HG03378 (cell line): ENCODE measurements around the gene MOV10L1.

ENCODE experiments used
- ATAC-seq: cut with Tn5 transposase; IDR thresholded peaks from one replicate; pipeline ENCODE4 v1.9.1; 2021; ENCODE audit warnings: mild to moderate bottlenecking, moderate library complexity; ENCODE audit not compliant: unreplicated experiment

MOV10L1 gene

DNA sequence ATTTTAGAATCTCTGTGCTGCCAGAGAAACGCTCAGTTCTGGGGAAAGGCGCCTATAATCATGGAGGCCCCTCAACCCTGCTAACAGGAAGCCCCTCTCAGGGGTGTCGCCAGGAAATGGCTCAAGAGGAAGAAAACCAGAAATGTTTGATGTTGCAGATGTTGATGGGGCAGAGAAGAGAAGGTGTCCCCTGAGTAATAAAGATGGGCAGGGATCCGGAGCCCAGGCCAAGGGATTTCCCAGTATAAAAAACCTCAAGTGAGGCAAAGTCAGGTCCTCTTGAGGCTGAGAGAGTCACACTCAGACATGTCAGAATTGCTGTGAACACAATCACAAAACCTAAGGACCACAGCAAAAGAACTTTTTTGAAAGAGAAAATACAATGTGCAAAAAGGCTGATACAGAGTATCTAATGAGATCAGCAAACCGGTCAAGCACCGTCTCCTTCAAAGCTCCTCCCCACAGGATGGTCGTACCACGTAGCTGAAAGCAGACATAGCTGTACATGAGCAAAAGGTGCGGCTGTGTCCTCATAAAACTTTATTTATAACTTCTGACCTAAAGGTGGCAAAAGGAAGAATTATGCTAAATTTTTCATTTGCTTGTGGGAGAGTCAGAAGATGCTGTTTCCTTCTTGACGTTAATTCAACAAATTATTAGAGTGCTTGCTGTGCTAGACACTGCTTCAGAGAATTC lies 12.2 kb downstream of the MOV10L1 start:
- no peak for ATAC-seq

DNA sequence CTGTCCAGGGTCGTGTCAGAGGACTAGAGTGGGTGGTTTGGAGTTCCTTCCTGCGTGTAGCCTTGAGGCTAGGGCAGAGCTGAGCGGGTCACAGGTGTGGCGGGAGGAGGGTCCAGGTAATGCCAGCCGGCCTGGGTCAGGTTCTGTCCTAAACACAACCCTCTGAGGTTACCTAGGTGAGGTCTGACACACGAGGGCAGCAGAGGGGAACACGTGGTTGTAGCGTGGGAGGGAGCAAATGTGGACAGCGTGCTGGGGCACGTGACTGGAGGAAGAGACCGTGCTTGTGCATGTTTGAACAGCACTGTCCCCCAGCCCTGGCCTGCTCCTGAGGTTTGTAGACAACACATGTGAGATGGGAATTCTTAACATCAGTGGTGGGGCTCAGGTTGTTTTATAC lies 13.1 kb downstream of the MOV10L1 start:
- ATAC-seq, result no peak

DNA sequence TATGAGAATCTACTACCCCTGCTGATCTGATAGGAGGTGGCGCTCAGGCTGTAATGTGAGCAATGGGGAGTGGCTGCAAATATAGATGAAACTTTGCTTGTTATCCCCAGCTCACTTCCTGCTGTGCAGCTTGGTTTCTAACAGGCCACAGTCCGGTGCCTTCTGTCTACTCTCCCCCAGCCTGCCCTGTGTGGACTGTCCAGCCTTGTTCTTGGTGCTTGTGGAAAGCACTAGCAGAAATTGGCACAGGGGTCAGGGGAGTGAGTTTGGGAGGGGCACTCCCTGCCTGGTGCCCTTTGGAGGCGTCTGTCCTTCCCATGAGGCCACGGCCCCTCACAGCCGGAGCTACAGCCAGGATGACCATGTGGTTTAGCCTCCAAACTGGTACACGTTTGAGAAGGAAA lies 14.3 kb downstream of the MOV10L1 start:
- ATAC-seq, result no peak

DNA sequence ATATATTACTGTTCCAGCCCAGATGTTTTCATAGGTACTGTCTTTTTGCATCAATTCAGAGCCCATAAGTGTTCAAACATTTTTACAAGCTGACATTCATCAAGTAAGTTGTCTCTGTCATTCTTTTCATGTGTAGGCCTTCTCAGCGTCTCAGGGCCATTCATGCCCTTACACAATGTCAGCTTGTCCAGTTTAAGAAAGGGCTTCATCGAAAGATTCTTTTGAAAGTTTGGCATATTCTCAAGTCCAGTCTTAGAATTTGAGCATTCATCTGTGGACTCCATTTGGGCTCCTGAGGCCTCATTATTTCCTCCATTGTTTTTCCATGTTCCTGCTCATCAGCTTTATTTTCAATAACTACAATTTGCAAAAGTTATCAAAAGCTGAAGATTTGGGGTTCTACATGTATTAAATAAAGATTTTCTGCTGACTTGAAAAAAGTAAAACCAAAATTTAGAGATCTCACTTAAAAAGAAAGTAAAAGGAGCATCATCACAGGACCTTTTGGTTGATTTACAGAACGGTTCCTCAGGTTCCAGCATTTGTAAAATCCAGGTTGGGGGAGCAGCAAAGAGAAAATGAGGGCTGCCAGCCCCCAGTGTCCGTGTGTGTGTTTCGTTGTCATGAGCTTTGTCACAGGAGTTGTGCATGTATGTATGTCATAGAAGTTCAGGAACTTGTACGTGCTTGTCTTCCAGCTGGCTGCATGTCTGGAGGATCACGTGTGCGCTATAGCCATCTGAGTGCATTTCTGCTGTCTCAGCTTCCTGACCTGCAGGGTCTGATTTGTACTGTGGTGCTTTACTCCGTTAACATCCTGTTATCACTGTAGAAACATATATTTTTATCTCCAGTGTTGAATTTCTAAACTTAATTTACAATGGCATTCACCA lies 15.6 kb downstream of the MOV10L1 start:
- no peak for ATAC-seq

DNA sequence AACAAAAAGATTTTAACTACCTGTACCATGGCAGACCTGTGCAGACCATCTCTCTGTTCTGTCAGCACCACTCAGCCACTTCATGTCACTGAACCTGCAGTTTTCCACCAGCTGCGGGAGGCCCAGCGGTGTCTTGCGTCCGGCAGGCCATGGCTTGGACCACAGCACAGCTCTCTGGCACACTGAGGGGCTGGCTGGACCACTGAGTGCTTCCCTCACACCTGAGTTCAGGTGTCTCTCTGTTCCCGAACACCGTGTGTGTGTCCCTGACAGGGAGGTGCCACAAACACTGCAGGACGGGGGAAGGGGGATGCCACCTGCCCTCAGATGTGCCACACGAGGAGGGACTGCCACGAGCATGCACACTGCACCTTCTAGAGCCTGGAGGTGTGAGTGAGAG lies 17.7 kb downstream of the MOV10L1 start:
- no peak for ATAC-seq

DNA sequence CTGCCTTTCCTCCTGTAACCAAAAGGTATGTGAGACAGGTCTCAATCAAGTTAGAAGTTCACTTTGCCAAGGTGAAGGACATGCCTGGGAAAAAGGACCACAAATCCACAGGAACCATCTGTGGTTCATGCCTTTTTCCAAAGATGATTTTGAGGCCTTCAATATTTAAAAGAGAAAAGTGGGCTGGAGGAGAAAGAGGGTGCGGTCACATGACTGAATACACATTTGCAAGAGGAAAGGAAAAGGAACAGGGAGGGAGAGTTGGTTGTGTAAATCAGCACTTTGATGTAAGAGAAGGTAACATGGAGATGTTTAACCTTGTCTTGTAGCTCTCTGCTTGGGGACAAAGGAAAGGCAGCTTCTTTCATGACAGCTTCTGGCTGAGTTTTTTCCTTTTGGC lies 21.2 kb downstream of the MOV10L1 start:
- ATAC-seq, result no peak

DNA sequence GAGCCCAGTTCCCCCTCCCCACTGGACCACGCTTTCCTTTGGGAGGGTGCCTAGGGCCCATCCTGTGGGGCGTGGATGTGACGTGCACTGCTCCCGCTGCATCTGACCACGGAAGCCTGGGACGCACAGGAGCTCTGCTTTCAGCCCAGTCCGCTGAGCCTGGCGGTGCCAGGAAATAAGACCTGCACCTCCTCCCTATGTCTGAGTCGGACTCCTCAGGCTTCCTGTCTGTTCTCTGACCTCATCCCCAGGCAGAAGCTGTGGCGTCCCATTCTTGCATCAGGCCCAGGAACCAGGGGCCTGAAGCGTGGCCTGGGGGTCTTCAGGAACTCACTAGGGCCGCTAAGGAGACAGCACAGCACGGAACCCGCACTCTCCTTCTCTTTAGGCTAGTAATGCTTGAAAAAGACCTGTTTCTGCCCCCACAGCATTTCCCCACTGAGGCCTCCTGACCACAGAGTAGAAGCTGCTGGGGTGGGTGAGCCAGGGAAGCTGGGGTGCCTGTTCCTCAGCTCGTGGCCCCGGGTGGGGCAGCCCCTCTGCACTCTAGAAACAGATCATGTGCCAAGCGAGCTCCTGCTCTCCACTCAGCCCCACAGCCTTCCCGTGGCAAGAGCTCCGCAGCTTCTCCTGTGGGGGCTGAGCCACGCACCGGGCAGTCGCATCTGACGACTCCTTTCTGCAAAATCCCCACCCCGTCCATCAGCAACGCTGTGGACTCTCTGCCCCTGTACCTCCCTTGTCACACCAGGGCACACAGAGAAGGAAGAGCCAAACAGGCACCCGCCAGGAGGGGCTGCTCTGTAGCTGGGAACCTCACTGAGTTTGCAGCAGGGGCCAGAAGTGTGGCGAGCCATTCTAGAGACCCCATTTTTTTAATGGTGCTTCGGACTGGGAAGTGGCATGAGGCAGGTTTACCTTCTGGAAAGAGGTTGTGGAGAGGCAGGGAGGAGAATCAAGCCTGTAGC lies 22.6 kb downstream of the MOV10L1 start:
- ATAC-seq, result no peak

DNA sequence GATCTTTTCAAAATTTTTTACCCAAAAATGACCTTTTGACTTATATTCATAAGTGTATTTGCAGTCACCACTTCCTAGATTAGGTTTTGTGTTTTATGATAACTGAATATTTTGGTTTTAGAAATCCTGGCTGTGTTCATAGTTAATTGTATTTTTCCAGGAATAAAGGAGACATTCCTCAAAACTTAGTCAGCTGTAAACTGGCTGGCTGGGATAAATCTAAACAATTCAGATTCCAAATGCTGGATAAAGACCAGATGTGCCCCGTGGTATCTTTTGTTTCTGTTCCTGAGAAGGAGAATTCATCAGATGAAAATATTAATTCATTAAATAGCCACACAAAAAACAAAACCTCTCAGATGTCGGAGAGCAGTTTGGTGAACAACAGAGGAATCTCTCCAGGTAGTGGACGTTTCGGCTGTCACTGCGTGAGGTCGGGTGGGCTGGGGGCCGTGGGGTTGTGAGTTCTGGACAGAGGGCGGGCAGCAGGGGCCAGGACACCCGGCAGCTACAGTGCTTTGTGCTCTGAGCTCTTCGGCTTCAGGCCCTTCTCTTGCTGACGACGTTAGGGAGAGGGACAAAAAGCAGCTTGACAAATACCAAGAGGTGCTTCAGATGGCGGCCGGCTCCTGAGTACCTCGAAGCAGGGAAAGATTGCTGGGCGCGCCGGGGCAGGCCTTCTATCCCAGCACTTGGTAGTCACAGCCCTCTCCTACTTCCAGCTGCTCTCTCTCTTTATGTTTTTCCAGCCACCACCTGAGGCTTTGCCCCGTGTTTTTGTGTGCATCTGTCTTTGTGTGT lies 24.6 kb downstream of the MOV10L1 start:
- ATAC-seq, result no peak

DNA sequence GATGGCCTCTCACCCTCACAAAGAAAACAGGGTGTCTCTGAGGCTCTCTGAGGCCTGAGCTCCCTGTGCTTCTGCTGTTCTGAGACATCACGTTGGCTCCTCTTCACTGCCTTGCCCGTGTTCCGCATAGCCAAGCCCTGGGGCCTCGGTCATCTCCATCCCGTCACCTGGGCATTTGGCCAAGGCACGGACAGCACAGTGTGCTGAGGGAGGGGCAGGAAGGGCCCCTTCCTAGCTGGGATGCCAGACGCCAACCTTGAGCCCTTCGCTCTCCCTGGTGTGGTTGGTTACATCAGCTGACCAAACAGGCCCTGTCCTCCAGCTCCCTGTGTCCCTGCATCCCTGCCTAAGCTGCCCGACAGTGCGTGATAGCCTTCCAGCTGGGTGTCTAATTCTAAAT lies 25.9 kb downstream of the MOV10L1 start:
- no peak for ATAC-seq

DNA sequence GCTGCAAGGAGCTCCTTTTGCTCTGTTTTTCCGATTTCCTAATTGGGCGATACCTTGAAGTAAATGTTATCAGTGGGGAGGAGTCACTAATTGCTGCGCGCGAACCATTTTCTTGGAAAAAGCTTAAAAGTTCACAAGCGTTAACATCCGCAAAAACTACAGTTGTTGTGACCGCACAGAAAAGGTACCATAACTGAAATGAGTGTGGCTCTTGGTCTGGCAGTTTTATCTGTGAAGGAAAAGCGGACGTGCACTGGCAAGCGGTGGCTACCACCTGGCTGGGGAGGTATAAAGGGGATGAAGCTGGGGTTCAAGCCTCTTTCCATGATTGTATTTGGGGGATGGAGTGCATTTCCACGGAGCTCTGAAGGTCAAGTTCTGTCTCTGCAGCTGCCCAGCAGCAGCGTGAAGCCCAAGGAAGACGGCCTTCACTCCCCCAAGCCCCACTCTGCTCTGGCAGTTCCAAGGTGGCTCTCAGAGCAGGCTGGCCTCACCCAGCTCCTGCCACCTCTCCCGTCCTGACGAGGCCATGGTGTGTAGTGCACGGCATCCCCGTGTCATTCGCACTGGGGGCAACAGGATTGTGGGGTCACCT lies 27.5 kb downstream of the MOV10L1 start:
- no peak for ATAC-seq

DNA sequence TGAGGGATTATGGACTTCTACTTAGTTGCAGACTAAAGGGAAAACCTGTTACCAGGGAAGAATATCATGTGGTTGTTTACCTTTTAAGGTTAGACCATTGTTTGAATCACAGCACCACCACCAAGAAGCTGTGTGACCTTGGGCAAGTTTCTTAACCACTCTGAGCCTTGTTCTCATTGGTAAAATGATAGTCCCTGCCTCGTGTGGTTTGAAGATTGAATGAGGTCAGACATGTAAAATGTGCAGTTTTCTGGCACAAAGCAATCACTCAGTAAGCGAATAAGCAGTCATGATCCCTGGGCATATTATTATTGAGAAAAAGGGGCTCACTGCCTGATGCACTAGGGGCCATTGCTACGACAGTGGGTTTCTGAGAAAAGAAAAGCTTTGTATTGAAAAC lies 28.3 kb downstream of the MOV10L1 start:
- ATAC-seq, result no peak

DNA sequence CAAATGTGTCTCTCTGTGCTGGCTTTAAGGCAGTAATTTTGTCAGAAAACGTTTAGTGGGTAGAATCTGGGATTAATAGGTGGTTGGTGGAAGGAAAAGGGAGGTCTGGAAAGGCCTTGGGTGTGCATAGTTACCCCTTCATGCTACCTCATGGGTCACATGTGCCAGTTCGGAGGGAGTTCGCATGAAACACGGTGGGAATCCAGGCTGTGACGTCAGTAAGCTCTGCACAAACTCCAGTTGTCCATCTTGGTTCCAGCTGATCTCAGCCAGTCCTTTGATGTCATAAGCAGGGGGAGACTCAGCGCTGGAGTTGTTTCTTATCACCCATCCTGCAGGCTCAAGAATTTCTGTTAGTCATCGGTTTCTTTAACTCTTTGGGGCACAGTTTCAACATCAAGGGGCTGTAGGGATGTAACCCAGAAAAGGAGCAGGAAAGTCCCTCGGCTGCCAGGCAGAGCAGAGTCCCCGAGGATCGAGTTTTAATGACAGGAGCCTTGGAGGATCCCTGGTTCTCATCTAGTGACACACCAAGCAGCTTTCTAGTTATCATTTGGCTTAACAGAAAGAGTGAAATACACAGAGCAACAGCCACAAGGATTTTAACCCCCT lies 28.9 kb downstream of the MOV10L1 start:
- ATAC-seq, result no peak

DNA sequence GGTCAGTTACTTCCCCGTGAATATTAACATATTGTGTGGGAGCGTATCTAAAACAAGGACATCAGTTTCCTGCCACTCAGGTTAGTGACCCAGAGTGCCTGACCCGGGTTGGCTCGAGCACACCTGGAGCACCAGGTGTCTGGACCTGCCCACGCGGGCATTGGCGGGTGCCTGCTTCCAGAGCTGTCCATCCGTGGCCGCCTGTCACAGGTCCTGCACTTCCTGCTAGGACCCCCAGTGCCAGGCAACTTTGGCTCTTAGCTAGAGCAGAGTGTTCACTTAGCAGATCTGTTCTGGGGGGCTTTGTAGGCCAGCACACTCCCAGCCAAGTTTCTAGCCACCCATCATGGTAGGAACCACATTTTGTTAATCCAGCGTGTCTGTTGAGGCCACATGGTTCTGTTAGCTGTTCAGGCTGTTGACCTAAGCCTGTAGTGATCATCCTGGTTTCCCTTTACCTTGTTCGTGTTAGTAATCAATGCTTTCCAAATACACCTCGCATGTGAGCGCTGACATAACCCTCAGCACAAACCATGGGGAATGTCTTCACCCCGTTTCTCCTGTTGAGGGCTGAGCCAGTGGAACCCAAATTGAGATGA lies 29.5 kb downstream of the MOV10L1 start:
- ATAC-seq, result no peak

DNA sequence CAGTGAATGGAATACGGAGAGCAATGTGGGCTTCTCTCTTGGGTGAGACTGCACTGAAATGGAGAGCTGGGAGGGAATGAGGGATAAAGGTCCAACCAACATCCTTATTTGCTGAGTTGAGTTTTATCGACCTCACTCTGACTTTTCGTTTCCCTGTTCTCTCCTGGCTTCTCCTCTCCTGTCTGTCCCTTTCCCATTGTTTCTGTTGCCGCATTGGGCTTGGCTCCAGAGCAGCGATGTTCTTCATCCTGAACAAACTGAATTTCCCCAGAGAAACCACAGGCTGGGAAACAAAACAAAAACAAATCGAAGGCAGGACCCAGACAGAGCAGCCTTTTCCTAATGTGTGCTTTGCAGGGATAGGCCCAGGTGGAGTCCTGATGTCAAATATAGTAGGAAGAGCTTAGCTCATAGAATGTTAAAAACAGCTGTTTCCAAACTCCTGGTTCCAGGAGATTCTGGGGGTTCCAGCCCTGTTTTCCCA lies 30.0 kb downstream of the MOV10L1 start:
- ATAC-seq, result no peak

DNA sequence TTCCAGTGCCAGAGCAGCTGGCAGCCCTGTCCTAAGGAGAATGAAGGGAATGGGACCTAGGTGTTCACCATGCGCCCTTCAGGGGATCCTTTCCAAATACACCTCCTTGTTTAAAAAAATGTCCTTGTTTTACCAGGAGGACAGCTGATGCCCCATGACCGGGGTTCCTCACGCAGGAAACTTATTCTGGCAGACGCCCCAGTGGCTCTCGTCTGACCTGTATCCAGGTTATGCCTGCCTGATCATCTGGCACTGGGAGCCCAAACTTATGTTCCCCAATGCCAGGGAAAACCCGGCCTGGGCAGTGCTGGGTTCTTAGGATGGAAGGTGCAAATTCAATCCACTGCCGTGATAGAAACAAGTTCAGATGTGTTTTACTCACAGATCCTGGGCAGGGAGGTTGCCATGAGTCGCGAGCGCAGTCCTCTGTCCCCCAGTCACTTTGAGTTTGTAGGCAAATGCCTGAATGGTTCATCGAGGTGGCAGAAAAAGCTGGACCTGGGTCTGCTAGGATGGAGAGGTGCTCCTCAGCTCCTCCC lies 31.5 kb downstream of the MOV10L1 start:
- ATAC-seq, result no peak

DNA sequence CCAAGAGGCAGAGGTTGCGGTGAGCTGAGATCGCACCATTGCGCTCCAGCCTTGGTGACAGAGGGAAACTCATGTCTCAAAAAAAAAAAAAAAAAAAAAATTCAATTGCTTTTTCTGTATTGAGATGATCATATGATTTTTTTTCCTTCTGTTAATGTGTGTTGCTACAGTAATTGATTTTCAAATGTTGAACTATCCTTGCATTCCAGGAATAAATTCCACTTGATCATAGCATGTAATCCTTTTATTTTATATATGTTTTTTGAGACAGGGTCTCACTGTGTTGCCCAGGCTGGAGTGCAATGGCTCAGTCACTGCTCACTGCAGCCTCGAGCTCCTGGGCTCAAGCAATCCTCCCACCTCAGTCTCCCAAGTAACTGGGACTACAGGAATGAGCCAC lies 33.3 kb downstream of the MOV10L1 start:
- ATAC-seq, result no peak

DNA sequence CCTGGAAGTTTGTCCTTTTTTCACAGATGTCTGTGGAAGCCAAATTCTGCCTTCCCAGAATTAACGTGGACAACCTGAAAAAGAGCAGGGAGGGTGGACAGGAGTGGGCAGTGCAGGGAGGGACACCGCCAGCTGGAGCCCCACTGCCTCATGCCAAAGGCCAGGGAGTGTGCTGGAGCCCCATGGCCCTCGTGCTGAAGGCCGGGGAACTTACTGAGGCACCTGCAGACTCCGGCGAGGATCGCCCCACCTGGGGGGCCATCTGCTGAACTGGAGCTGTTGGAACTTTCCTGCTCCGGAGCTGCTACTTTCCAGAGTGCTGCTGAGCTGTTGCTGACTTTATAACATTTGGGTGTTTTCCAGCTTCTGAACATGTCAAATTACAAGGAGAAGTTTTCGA lies 35.2 kb downstream of the MOV10L1 start:
- ATAC-seq, result no peak

DNA sequence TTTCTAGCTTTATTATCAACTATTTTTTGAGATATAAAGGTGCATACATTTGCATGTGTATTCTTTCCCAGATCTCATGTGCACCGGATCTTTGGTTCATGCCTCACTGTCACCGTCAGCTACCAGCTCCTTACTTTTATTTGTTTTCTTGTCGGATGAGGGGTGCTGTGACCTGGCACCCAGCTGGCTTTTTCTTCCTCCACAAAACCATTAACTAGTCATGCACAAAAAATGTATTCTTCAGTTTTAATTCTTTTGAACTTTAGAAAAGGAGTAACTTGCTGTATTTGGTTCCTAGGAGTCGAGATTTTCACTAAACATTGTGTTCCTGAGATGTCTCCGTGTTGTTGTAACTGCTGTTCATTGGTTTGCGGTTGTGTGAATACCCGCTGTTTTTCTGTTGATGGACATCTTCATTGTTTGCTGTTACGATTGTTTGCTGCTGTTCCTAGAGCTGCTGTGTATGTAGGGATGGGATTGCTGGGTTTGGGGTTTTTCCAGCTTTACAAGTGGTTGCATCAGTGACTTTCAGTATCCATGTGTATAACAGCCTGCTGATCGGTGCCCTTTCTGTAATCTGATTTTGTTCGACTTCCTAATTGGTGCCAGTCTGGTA lies 39.4 kb downstream of the MOV10L1 start:
- ATAC-seq, result no peak
